Frontal cortex (tissue), 4 donors: Measurements from ENCODE around the gene SHFL. TPM values are rescaled to one million over a fixed set of nuclear protein-coding genes. Genes with fewer than 3 reads are reported as not detected.

ENCODE experiments used
- DNase-seq, 2 donors: peaks; one replicate each; pipeline ENCODE4 v3.0.0; 2012; ENCODE audit warnings: low spot score in 2 of 2
- FAIRE-seq: peaks from 2 replicates; lab custom pipeline; 2012; peaks lifted over from hg19 to GRCh38; lab: Jason Lieb, UNC
- small RNA-seq: library from RNA; depleted of rRNA; stranded (forward); fragments of <200 nt; gene quantifications from one replicate; pipeline ENCODE3, GENCODE V24; 2014
- total RNA-seq: library from RNA; depleted of rRNA; stranded (reverse); fragments of >200 nt; gene quantifications from one replicate; pipeline ENCODE4 v1.2.3, GENCODE V29; 2014
- donor health status: control.
- donor health status: control.
- donor health status: control.

SHFL gene
- total RNA-seq, 1 donor from 2014 or later = 3.3 TPM

DNA sequence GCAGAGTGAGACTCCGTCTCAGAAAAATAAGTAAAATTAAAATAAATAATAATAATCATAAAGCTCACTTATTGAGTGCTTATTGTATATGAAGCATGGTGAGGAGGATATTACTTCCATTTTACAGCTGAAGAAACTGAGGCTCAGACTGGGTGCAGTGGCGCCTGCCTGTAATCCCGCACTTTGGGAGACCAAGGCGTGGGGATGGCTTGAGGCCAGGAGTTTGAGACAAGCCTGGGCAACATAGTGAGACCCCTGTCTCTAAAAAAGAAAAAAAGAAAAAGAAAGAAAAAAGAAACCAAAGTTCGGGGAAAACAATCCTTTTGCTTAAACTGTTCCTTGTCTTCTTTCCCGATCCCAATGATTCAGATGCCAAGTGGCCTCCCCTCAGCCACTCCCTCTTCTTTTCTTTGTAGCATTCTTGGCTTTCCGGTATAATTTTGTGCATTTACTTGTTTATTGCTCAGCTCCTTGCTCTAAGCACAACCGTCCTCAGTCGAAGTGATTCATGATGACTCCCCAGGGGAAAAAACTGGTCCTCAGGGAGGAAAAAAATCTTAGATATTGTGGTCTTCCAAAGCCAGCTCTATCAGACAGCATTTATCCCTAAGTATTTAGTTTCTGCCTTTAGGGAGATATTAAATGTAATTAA, 34.5 kb downstream of the SHFL start:
- no peak for FAIRE-seq
- DNase-seq = no peak

DNA sequence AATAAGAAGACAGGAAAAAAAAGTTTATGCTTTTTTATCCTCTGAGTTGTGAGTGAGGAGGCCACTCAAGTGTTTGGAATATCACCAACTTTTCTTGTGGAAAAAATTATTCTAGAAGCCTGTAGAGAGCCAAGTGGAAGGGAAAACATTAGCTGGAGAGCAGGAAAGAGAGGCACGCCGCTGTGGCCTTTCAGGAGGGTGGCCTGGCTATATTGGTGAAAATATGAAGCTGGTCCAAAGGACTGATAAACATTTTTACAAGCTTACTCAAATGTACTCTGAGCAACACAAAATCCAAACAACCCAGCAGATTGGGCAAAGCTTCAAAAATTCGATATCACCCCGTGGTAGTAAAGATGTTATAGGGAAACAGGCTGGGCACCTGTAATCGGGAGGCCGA, 35.9 kb downstream of the SHFL start:
- FAIRE-seq (no peak), DNase-seq (no peak)

DNA sequence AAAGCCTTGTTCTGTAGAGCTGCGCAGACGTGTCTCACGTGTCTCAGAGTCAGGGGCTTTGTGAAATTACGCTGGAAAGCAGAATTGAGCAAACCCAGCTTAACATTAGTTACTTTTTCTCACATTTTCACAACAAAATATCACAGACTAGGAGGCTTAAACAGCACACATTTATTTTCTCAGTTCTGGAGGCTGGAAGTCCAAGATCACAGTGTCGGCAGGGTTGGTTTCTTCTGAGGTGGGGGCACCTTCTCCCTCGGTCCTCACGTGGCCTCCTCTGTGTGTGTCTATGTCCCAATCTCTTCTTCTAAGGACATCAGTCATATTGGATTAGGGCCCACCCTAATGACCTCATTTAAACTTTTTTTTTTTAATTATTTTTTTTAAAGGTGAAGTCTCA, 38.3 kb downstream of the SHFL start:
- FAIRE-seq (no peak), DNase-seq (no peak)

DNA sequence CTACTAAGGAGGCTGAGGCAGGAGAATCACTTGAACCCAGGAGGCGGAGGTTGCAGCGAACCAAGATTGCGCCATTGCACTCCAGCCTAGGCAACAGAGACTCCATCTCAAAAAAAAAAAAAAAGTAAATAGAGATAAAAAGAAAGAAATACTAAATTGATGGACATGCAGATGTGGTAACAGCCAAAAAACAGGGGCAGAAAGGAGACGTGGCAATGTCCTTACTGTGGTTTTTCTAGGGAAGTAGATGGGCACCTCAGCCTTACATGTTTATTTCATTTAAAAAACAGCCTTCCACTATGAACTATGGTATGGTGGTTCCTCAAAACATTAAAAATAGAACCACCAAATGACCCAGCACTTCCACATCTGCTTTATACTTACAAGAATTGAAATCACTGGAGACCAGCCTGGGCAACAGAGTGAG, 40.1 kb downstream of the SHFL start:
- no peak for FAIRE-seq
- no peak for DNase-seq

DNA sequence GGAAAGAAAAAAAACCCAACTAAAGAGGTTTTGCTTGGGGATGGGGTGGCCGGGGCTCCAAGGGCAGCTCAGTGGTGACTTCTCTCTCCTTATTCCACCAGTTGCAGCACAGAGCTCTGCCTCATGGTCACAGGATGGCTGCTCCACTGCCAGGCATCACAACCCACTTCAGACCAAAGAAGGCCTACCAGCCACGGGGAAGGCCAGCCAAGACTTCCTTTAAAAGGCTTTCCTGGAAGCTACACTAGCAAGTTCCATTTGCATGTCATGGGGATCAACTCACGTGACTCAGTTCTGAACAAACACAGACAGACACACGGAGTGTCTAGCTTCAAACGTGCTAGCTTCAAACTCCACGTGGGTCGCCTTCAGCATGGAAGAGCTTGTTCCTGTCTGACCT, 46.8 kb downstream of the SHFL start:
- FAIRE-seq (no peak), DNase-seq (no peak)

DNA sequence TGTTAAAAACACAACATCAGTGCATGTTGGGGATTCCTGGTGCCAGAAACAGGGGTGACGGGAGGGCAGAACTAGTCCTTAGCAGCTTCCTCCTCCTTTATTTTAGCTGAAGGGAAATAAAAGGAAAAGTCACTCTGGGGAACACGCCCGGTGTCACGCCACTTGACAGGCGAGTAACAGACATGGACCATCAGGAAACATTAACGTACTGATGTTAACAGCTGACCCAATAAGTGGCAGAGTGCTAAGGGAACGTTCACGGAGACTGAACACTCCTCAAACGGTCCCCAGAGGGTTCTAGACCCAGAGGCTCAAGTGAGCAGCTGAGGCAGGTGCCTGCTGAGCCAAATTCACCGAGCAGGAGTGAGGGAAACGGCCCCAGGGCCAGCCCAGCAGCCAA, 47.5 kb downstream of the SHFL start:
- no peak for FAIRE-seq

DNA sequence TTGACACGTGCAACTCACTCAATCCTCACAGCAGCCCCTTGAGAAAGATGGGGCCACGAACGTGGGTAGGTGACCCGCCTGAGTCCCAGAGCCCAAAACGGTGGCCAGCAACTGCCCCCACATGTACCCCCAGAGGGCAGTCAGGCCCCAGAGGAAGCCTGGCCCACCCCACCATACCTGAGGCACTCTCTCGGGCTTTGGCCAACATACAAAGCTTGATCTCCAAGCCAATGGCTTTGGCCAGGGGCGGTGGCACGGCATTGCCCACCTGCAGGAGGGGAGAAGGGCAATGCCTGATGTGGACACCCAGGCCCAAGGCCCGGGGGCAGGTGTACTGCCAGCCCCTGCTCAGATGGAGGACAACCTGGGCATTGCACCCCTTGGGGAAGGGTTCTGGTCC, 47.9 kb downstream of the SHFL start:
- FAIRE-seq (no peak), DNase-seq (no peak)

More for the DNA sequence above, 47.5 kb downstream of the SHFL start:
- no peak for DNase-seq

DNA sequence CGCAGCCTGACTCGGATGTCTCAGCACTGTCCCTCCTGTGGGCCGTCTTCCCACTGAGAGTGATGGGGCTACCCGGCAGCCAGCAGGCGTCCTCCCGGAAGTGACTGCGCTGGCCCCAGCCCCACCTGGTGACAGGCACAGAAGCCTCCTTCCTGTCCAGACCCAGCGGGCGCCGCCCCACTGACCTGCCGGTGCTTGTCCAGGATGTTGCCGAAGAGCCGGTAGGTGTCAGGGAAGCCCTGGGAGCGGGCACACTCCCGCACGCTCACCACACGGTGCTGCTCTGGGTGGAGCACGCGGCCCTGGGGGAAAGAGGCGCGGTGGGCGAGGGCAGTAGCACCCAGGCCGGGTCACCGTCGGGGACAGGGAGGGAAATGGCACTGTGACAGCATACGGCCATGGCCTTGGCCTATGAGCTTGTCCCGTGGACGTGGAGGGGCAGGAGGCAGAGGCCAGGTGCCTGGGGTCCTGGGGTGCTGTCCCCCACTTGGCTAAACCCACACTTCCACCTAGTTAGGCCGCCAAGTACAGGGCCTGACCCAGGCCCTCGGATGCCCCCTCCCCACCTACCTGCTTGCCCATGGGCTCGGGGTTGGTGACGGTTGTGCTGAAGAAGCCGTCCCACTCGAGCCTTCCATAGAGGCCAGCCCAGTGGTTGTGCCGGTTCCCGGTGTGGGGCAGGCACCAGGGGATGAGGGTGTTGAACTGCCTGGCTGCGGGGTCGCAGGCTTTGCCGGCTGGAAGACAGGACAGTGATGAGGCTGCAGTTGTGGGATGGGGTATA, 49.6 kb downstream of the SHFL start:
- FAIRE-seq (no peak), DNase-seq (no peak)

DNA sequence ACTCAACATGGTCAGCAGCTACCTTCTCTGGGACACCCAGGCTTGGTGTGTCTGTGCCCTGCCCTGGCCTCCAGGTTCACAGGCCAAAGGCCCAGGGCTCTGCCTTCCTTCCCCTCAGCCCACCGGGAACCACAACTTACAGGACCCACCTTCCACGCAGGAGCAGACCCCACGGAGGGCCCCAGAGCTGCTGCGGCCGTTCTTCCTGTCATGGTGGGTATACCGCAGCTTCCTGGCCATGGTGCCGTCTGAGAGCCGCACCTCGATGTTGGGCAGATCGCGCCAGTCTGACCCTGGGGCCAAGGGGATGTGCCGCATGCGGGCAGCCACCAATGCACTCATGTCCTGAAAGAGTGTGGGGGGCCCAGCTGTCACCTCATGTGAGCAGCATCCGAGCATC, 50.8 kb downstream of the SHFL start:
- DNase-seq (no peak), FAIRE-seq (no peak)

DNA sequence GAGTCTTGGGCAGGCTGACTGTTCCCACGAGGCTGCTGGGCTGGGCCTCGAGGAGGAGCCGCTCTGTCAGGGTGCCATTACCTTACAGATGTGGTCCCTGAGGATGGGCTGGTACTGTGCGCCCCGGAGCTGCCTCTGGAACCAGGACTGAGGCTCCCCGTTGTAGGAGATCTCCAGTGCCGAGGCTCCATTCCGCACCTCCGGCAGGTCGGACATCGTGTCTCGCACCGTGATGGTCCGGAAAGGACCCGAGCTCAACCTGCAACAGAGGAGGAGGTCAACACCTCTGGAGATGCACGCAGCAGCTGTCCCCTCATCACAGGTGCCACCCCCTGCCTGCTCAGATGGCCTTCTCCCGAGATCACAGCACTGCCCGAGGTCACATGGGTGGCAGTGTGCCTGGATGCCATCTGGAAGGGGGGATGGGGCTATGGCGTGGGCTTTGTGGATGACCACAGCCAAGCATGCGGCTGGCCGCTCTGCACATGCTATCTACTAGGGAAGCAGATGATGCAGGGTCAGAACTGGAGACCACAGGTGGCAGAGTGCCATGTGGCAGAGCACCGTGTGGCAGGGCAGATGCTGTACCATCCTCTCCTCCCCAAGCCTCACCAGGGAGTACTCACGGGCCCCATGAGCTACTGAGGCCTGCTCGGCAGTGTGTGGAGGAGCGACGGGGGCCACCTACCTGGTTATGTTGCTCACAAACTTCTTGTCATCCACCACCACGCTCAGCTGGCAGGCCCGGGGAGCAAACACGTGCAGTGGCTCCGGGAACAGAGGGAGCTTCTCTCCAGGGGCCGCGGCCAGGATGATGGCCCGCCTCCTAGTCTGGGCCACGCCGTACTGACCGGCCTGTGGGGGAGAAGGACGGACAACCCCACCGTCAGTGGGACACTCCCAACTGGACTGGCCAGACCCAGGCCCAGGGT, 51.9 kb downstream of the SHFL start:
- DNase-seq (peak; percentile 56 to 67), FAIRE-seq (no peak)

DNA sequence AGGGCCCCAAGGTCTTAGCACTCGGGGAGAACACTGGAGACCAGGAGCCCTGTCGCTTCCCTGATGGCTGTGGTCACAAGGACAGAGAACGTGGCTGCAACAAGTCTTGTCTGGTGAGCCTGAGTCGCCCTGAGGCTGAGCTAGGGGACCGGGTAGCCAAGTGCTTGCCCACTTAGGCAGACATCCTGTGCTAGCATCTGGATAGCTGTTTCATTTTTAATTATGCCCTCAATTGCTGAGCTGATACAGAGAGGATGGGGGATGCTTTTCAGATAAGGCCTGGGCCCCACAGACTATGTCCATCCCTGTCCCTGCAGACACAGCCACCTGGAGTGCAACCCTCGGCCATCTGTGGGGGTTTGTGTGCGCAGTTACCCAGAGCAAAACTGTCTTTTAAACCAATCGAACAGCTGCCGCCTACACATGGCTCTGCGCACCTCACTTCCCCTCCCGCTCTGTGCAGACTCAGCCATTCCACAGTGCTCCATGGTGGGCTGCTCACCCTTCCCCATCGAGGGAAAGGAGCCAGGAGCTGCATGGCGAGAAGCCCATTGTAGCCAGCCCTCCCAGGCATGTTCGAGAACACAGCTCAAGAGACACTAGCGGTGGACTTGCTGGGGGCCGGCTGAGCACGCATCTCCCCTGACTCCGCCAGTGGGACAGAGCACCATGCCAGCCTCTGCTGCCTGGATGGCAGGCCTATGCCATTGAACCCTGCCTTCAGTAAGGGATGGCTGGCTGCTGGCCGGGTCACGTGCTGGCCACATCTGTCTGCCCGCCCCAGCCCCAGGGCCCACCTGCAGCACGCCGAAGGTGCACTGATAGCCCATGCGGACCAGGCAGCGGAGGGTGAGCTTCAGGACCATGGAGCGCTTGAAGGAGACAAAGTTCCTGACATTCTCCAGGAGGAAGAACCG, 53.0 kb downstream of the SHFL start:
- no peak for DNase-seq
- no peak for FAIRE-seq

DNA sequence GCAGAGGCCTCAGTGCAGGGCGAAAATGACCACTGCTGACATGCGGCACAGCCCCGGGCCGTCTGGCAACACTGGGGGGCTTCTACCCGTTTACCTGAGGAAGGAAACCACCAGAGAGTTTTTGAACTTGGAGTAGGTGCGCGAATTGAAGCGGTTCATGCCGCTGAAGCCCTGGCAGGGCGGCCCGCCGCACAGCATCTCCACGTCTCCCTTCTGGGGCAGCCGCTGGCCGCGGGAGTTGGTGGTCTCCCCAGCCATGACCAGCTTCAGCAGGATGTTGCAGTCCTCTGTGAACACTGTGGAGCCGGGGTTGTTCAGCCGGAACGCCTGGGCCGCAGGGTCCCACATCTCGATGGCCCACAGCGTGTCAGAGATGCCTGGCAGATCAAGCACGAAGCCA, 53.8 kb downstream of the SHFL start:
- FAIRE-seq (no peak), DNase-seq (no peak)

DNA sequence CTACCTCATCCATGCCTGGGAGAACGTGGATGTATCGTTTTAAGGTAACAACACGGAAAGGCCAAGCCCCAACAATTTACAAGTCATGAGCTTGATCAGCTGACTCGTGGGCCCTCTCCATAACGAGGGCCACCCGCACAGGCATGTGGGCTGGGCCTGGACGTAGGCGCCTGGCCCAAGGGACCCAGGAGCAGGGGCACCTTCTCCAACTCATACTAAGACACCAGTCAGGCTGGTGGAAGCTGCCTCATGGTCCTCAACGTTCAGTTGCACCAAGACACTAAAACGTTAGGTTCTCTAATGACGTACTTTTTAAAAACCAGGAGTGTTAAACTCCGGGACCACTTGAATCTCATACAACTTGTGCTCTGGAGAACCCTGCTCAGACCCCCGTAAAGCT, 55.4 kb downstream of the SHFL start:
- DNase-seq = no peak
- no peak for FAIRE-seq

DNA sequence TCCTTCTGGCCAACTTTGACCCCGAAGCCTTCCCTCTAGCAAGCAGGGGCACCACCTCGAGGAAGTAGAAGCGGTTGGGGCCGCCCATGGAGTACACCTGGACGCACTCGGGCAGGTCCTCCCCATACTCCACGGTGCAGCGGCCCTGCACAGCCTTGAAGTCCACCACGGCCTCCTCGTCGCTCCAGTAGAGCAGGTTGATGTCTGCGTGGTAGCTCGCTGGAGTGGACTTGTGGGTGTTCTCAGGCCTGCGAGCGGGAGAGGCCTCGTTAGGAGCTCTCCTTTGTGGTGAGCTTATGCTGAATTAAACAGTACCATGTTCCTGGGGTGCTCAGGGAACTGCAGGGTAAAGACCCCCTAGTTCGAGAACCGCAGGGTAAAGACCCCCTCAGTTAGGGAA, 55.9 kb downstream of the SHFL start:
- no peak for FAIRE-seq

More for the DNA sequence above, 55.9 kb downstream of the SHFL start:
- DNase-seq = no peak

Small RNA genes lying within 50 kb of the gene (small RNA-seq; reads per million reads assigned to genes)
- gene MIR5589 = not detected
- gene SNORD105 = 45.9 reads per million, percentile 98 among the genes with 10 or more reads in this experiment
- 6,784 reads per million, percentile 100 among the genes with 10 or more reads in this experiment for gene SNORD105B

Other genes with a start within 250 kb of the SHFL start
- gene OLFM2, start 149.8 kb upstream of the SHFL start, total RNA-seq = 86.4 TPM
- 0.82 TPM for gene COL5A3, start 75.8 kb upstream of the SHFL start, total RNA-seq
- gene RDH8, start 72.8 kb upstream of the SHFL start, total RNA-seq = not detected
- not detected for gene ANGPTL6, start 16.4 kb downstream of the SHFL start, total RNA-seq
- 15.1 TPM for gene PPAN, start 20.0 kb downstream of the SHFL start, total RNA-seq
- gene P2RY11, start 25.4 kb downstream of the SHFL start, total RNA-seq = 4.1 TPM
- gene EIF3G, start 33.6 kb downstream of the SHFL start, total RNA-seq = 108 TPM
- gene DNMT1, start 108.6 kb downstream of the SHFL start, total RNA-seq = 28.9 TPM
- 2.4 TPM for gene S1PR2, start 145.0 kb downstream of the SHFL start, total RNA-seq
- gene MRPL4, start 165.9 kb downstream of the SHFL start, total RNA-seq = 10.2 TPM
- 0.41 TPM for gene ICAM1, start 184.8 kb downstream of the SHFL start, total RNA-seq
- gene ICAM4, start 200.6 kb downstream of the SHFL start, total RNA-seq = 0.41 TPM
- 6.1 TPM for gene ICAM5, start 203.6 kb downstream of the SHFL start, total RNA-seq
- 1.6 TPM for gene ZGLP1, start 223.5 kb downstream of the SHFL start, total RNA-seq
- 11.4 TPM for gene FDX2, start 229.7 kb downstream of the SHFL start, total RNA-seq
- 2.4 TPM for gene RAVER1, start 247.2 kb downstream of the SHFL start, total RNA-seq